Glomerular endothelial cell (primary cell): Measurements from ENCODE around the gene STK32C. TPM values are rescaled to one million over a fixed set of nuclear protein-coding genes. Genes with fewer than 3 reads are reported as not detected.
"Not testable (repeated sequence)": the region's sequence is repeated elsewhere in the genome, so short reads cannot be mapped to it uniquely, and the experiment has no call there.

Experiments used
- DNase-seq: peaks from one replicate; pipeline ENCODE4 v3.0.0-alpha.2; 2011; ENCODE audit warnings: low read depth, low spot score; ENCODE audit errors: extremely low read depth
- total RNA-seq: library from RNA; depleted of rRNA; stranded (reverse); fragments of >200 nt; gene quantifications from 2 replicates; pipeline ENCODE4 v1.2.3, GENCODE V29; 2015

STK32C gene
- total RNA-seq = 7.8 and 11.8 TPM in 2 replicates

GRCh38 chr10:132307823-132308586 is at the start of gene STK32C:
Gene STK32C (minus strand): TSS chr10:132307950. CDS start chr10:132307833, 117 bp downstream.
- no peak for DNase-seq

- no peak for DNase-seq
Observed at GRCh38 chr10:132356621-132357195, 49.0 kb upstream of the STK32C start.

GRCh38 chr10:132355754-132356153 is 48.0 kb upstream of the STK32C start:
- no peak for DNase-seq

GRCh38 chr10:132355297-132355696 is 47.5 kb upstream of the STK32C start:
- no peak for DNase-seq

GRCh38 chr10:132354356-132355094 is 46.8 kb upstream of the STK32C start:
- no peak for DNase-seq

DNA sequence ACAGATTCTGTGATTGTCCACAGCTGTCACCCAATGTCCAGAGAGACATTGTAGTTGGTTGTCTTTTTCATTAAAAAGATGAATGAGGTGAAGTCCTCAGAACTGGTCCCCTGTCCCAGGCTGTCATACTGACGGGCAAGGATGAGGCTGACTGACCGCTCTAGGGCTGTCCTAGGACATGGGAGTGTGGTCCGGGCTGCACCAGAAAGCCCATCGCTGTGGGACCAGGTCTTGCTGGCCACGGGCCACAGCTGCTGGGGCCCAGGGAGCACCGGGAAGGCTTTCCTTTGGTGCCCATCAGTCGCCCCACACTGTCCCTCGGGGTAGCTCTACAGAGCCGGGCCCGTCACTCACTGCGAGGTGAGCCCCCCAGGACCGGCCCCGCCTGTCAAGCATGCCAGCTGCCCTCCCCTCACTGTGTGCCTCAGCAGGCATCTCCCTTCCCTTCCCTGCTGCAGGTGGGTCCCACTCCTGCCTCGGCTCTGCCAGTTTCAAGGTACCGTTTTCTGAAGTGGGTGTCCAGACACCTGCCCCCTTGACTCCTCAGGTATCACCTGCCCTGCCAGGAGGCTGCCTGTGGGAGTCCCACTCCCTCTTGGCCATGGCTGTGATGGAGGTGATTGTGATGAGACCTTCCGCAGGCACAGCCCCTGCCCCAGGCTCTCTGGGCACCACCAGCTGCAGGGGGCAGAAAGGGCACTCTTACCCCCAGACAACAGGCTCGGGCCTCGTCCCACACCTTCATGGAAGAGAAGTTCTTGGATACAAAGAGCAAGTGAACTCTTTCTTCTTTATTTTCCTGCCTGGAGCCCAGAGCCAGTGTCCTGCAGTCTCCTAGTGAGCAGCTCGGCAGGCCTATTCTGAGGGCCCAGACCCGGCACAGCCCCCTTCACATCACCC is 46.0 kb upstream of the STK32C start:
- no peak for DNase-seq

DNA sequence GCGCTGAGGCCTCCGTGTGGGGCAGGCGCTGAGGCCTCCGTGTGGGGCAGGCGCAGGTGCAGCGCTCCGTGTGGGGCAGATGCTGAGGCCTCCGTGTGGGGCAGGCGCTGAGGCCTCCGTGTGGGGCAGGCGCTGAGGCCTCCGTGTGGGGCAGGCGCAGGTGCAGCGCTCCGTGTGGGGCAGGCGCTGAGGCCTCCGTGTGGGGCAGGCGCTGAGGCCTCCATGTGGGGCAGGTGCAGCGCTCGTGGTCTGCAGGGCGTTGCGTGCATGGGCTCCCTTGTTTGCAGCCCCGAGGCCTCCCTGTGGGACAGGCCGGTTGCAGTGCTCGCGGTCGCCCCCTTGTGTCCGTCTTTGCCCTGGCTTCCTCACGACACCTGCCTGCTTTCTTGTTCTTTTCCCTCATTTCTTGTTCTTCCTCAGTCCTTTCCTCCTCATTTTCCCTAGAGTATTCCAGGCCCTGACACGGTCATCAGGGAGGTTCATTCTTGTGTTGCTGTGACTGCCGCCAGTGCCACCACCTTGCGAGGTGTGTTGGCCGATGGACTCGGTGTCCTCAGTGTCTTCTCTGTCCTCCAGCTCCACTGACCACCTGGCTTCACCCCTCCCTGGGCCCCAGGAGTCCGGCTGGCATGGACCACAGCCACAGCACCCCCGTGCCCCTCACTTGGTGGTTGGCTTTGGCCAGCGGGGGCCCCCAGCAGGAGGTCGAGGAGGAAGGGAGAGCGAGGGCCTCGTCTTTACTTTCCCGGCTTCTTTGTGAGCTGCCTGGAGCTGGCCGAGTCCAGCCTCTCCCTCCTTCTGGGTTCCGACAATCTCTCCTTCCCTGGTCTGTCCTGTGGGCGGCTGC is 44.9 kb upstream of the STK32C start:
- not testable (repeated sequence) for DNase-seq

GRCh38 chr10:132351611-132352010 is 43.9 kb upstream of the STK32C start:
- DNase-seq = no peak

- no peak for DNase-seq
Observed at GRCh38 chr10:132350946-132351345, 43.2 kb upstream of the STK32C start.

GRCh38 chr10:132350391-132350790 is 42.6 kb upstream of the STK32C start:
- no peak for DNase-seq

GRCh38 chr10:132349766-132350165 is 42.0 kb upstream of the STK32C start:
- DNase-seq = no peak

DNA sequence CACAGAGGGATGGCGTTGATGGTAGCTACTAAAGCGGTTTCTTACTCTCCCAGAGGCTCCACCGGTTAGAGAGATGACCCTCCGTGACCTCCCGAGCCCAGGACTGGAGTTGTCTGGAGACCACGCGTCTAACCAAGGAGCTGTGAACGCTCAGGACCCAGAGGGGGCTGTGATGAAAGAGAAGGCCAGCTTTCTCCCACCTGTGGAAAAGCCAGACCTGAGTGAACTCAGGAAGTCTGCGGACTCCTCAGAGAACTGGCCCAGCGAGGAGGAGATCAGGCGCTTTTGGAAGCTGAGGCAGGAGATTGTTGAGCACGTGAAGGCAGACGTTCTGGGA is 40.1 kb upstream of the STK32C start:
- no peak for DNase-seq

- no peak for DNase-seq
Observed at GRCh38 chr10:132347211-132347930, 39.6 kb upstream of the STK32C start.

GRCh38 chr10:132346806-132347205 is 39.1 kb upstream of the STK32C start:
- no peak for DNase-seq

DNA sequence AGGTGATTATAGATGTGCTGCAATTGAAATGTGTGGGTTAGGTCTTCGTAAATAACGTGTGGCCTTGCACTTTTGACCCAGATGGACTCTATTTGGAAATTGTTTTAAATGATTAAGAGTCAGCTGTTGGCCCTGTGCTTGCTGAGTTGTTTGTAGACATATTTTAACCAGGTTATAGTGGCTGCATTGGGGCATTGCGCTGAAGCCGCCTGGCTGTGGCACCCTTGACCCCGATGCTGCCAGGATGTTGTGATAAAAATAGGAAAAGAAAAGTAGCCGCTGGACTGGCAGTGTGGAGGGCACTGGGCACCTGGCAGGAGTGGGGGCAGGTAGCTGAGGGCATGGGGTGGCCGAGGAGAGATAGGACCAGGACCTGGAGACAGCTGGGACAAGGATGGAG is 37.6 kb upstream of the STK32C start:
- DNase-seq = no peak

- no peak for DNase-seq
Observed at GRCh38 chr10:132344386-132344785, 36.6 kb upstream of the STK32C start.

DNA sequence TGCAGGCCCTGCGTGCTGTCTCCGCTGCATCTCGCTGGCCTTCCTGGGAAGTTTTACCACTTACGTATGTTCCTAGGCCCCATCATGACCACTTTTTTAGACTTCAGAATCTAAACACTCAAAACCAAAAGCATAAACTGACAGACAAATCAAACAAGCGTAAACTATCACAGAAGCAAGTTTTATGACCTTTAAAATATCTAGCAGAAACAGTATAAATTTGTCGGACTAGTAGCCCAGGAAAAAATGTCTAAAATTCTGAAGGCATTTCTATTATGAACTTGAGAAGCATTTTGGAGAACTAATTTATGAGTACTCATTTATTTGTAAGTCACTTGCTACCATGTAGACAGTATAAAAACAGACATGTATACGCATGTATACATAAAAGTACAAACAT is 34.8 kb upstream of the STK32C start:
- no peak for DNase-seq

GRCh38 chr10:132341781-132342180 is 34.0 kb upstream of the STK32C start:
- DNase-seq = no peak

DNA sequence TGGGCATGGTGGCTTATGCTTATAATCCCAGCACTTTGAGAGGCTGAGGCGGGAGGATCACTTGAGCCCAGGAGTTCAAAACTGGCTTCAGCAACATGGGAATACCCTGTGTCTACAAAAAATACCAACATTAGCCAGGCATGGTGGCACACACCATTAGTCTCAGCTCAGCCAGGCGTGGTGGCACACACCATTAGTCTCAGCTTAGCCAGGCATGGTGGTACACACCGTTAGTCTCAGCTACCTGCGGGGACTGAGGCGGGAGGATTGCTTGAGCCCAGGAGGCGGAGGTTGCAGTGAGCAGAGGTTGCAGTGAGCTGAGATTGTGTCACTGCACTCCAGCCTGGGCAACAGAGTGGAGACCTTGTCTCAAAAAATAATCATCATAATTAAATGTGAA is 33.3 kb upstream of the STK32C start:
- no peak for DNase-seq
